H1 (cell line): ENCODE measurements around the gene MMP27. TPM values are rescaled to one million over a fixed set of nuclear protein-coding genes. Genes with fewer than 3 reads are reported as not detected.

Source experiments
- CTCF ChIA-PET: fragments of 300-600 bp; sonication (Branson Sonifier 250); formaldehyde crosslinking; loops from one replicate; lab custom pipeline; 2021; ENCODE audit not compliant: partially characterized antibody; lab: Charles Lee
- POLR2A ChIA-PET: fragments of 300-600 bp; sonication (Branson Sonifier 250); formaldehyde crosslinking; loops from one replicate; lab custom pipeline; 2021; ENCODE audit warnings: inconsistent platforms; ENCODE audit not compliant: partially characterized antibody; lab: Charles Lee
- DNase-seq, 2 experiments: peaks; one replicate each; pipeline versions ENCODE4 v3.0.0 to v3.0.0-alpha.2; 2010 to 2022; ENCODE audit warnings: low spot score in 2 of 2, low read depth in 1 of 2, mixed read lengths in 1 of 2
- FAIRE-seq: peaks from 2 replicates; lab custom pipeline; 2011; peaks lifted over from hg19 to GRCh38; lab: Jason Lieb, UNC
- H2AFZ ChIP-seq: 2 replicates; pipeline ENCODE4 v1.8.1; 2012; ENCODE audit warnings: low read length, inconsistent platforms
- H2AK5ac ChIP-seq: 2 replicates; pipeline ENCODE4 v1.6.1; 2013; ENCODE audit warnings: low read depth, low read length
- H2BK120ac ChIP-seq: replicated peaks from 2 replicates; pipeline ENCODE3; 2013; ENCODE audit warnings: low read depth, low read length, inconsistent platforms
- H2BK12ac ChIP-seq: 2 replicates; pipeline ENCODE4 v1.6.1; 2013; ENCODE audit warnings: low read depth, low read length
- H2BK15ac ChIP-seq: 2 replicates; pipeline ENCODE4 v1.6.1; 2013; ENCODE audit warnings: low read length
- H2BK20ac ChIP-seq: 2 replicates; pipeline ENCODE4 v1.6.1; 2013; ENCODE audit warnings: low read length
- H2BK5ac ChIP-seq: 2 replicates; pipeline ENCODE4 v1.6.1; 2013; ENCODE audit warnings: low read depth, low read length
- H3K14ac ChIP-seq: 2 replicates; pipeline ENCODE4 v1.6.1; 2013; ENCODE audit warnings: inconsistent platforms; ENCODE audit not compliant: insufficient read length
- H3K18ac ChIP-seq: 2 replicates; pipeline ENCODE4 v1.6.1; 2013; ENCODE audit warnings: low read length; ENCODE audit errors: extremely low read depth
- H3K23ac ChIP-seq: 2 replicates; pipeline ENCODE4 v1.6.1; 2013; ENCODE audit warnings: inconsistent platforms; ENCODE audit not compliant: insufficient read length
- H3K23me2 ChIP-seq: 2 replicates; pipeline ENCODE4 v1.6.1; 2013; ENCODE audit warnings: low read depth, low read length
- H3K27ac ChIP-seq: 2 replicates; pipeline ENCODE4 v1.6.1; 2011; ENCODE audit warnings: low read depth, low read length, inconsistent platforms
- H3K27me3 ChIP-seq, 4 experiments: replicated peaks in 1 of 4; 1 replicate in 1 of 4; 2 replicates in 3 of 4; pipeline versions ENCODE4 v1.6.1 to v1.8.1; 2011 to 2013; ENCODE audit warnings: low read length in 3 of 4, mild to moderate bottlenecking in 3 of 4, inconsistent platforms in 2 of 4, mixed read lengths in 2 of 4, moderate library complexity in 1 of 4; ENCODE audit not compliant: control insufficient read depth in 3 of 4, insufficient read depth in 3 of 4; ENCODE audit errors: extremely low read depth in 1 of 4
- H3K36me3 ChIP-seq, 4 experiments: 2 replicates each; pipeline versions ENCODE4 v1.6.1 to v1.8.1; 2011 to 2013; ENCODE audit warnings: mild to moderate bottlenecking in 4 of 4, low read length in 3 of 4, moderate library complexity in 2 of 4, control low read depth in 1 of 4, inconsistent platforms in 1 of 4; ENCODE audit not compliant: insufficient read depth in 4 of 4, control insufficient read depth in 2 of 4
- H3K4ac ChIP-seq: replicated peaks from 2 replicates; pipeline ENCODE3; 2013; ENCODE audit warnings: low read length, low read depth, mixed read lengths, inconsistent platforms; ENCODE audit not compliant: insufficient read length
- H3K4me1 ChIP-seq, 4 experiments: replicated peaks in 1 of 4; 1 replicate in 1 of 4; 2 replicates in 3 of 4; pipeline versions ENCODE4 v1.6.1 to v1.8.1; 2011 to 2013; ENCODE audit warnings: low read length in 3 of 4, inconsistent platforms in 2 of 4, mixed read lengths in 1 of 4; ENCODE audit not compliant: insufficient read depth in 4 of 4, control insufficient read depth in 3 of 4
- H3K4me2 ChIP-seq, 2 experiments: 2 replicates each; pipeline versions ENCODE4 v1.6.1 to v1.8.1; 2011 to 2013; ENCODE audit warnings: low read depth in 2 of 2, low read length in 2 of 2, control low read depth in 1 of 2, inconsistent platforms in 1 of 2, mild to moderate bottlenecking in 1 of 2; ENCODE audit not compliant: insufficient read depth in 1 of 2
- H3K4me3 ChIP-seq, 4 experiments: fragments of 200-600, 300-600 bp in 1 of 4; sonication (generic), shearing (Covaris generic), sonication (Bioruptor Twin) in 1 of 4; 2 replicates each; pipeline versions ENCODE4 v1.5.1 to v1.8.1; 2011 to 2016; ENCODE audit warnings: low read length in 4 of 4, low read depth in 3 of 4, control low read depth in 2 of 4, inconsistent platforms in 2 of 4, mild to moderate bottlenecking in 2 of 4, mixed read lengths in 1 of 4, moderate library complexity in 1 of 4; ENCODE audit not compliant: insufficient read depth in 2 of 4; ENCODE audit errors: extremely low read depth in 1 of 4
- H3K56ac ChIP-seq: replicated peaks from 2 replicates; pipeline ENCODE3; 2013; ENCODE audit warnings: low read depth, mild to moderate bottlenecking, mixed read lengths, low read length, inconsistent platforms; ENCODE audit not compliant: insufficient read length
- H3K79me1 ChIP-seq: 2 replicates; pipeline ENCODE4 v1.6.1; 2013; ENCODE audit warnings: low read depth, low read length, control low read depth
- H3K79me2 ChIP-seq, 2 experiments: 2 replicates each; pipeline versions ENCODE4 v1.6.1 to v1.8.1; 2012 to 2013; ENCODE audit warnings: low read length in 2 of 2, mild to moderate bottlenecking in 2 of 2, inconsistent platforms in 1 of 2; ENCODE audit not compliant: insufficient read depth in 2 of 2, control insufficient read depth in 1 of 2
- H3K9ac ChIP-seq, 4 experiments: replicated peaks in 1 of 4; 1 replicate in 1 of 4; 2 replicates in 3 of 4; pipeline versions ENCODE4 v1.6.1 to v1.8.1; 2011 to 2013; ENCODE audit warnings: low read depth in 3 of 4, low read length in 3 of 4, control low read depth in 2 of 4, mild to moderate bottlenecking in 2 of 4, moderate library complexity in 2 of 4, inconsistent platforms in 1 of 4; ENCODE audit errors: extremely low read depth in 1 of 4
- H3K9me3 ChIP-seq, 2 experiments: 2 replicates each; pipeline versions ENCODE4 v1.6.1 to v1.8.1; 2012 to 2013; ENCODE audit warnings: mild to moderate bottlenecking in 2 of 2, moderate library complexity in 2 of 2, control low read depth in 1 of 2, inconsistent platforms in 1 of 2, low read depth in 1 of 2, low read length in 1 of 2, mixed read lengths in 1 of 2; ENCODE audit not compliant: insufficient read depth in 2 of 2
- H4K20me1 ChIP-seq, 2 experiments: replicated peaks in 1 of 2; 2 replicates each; pipeline versions ENCODE3 to v1.8.1; 2011 to 2013; ENCODE audit warnings: inconsistent platforms in 2 of 2, low read length in 2 of 2, mild to moderate bottlenecking in 1 of 2; ENCODE audit not compliant: insufficient read depth in 2 of 2, control insufficient read depth in 1 of 2
- H4K5ac ChIP-seq: 2 replicates; pipeline ENCODE4 v1.6.1; 2013; ENCODE audit warnings: low read length, low read depth, mixed read lengths, inconsistent platforms; ENCODE audit not compliant: insufficient read length
- H4K8ac ChIP-seq: 2 replicates; pipeline ENCODE4 v1.8.0; 2013; ENCODE audit warnings: mild to moderate bottlenecking, moderate library complexity, low read length, inconsistent platforms; ENCODE audit not compliant: insufficient read depth; ENCODE audit errors: extremely low read depth
- H4K91ac ChIP-seq: replicated peaks from 2 replicates; pipeline ENCODE3; 2013; ENCODE audit warnings: low read length, mixed read lengths, inconsistent platforms; ENCODE audit not compliant: insufficient read length
- ASH2L ChIP-seq: fragments of 200-600, 300-600 bp; sonication (generic); IDR thresholded peaks from one replicate; pipeline ENCODE4 v1.7.1; 2017; ENCODE audit warnings: low read length
- BACH1 ChIP-seq: IDR thresholded peaks from 2 replicates; pipeline ENCODE4 v1.6.1; 2012; ENCODE audit warnings: low read length, improper control_type of control experiment
- KDM1A ChIP-seq: fragments of 200-600, 300-600 bp; sonication (generic); IDR thresholded peaks from 2 replicates; pipeline ENCODE4 v1.7.1; 2016; ENCODE audit warnings: mild to moderate bottlenecking, low read length, borderline replicate concordance
- NANOG ChIP-seq: IDR thresholded peaks from 2 replicates; pipeline ENCODE4 v1.6.1; 2011; ENCODE audit warnings: low read length, low read depth, mild to moderate bottlenecking, inconsistent platforms; ENCODE audit not compliant: insufficient read depth, poor library complexity, severe bottlenecking
- PHF8 ChIP-seq: fragments of 200-600 bp; sonication (generic); conservative IDR thresholded peaks from 2 replicates; pipeline ENCODE4 v1.7.1; 2012; ENCODE audit warnings: low read depth, mild to moderate bottlenecking, inconsistent platforms, low read length, moderate library complexity
- POU5F1 ChIP-seq: IDR thresholded peaks from 2 replicates; pipeline ENCODE4 v1.6.1; 2011; ENCODE audit warnings: low read depth, mild to moderate bottlenecking, low read length, moderate library complexity
- RAD21 ChIP-seq, 2 experiments: IDR thresholded peaks in 1 of 2; conservative IDR thresholded peaks in 1 of 2; 2 replicates each; pipeline ENCODE4 v1.6.1; 2011; ENCODE audit warnings: low read depth in 2 of 2, low read length in 2 of 2, improper control_type of control experiment in 1 of 2, inconsistent platforms in 1 of 2, mild to moderate bottlenecking in 1 of 2, moderate library complexity in 1 of 2
- RXRA ChIP-seq: IDR thresholded peaks from 2 replicates; pipeline ENCODE4 v1.6.1; 2011; ENCODE audit warnings: low read depth, mild to moderate bottlenecking, low read length, moderate library complexity; ENCODE audit not compliant: insufficient read depth
- SIN3A ChIP-seq, 2 experiments: IDR thresholded peaks in 1 of 2; conservative IDR thresholded peaks in 1 of 2; 2 replicates each; pipeline ENCODE4 v1.6.1; 2011 to 2012; ENCODE audit warnings: low read length in 2 of 2, improper control_type of control experiment in 1 of 2, low read depth in 1 of 2, mild to moderate bottlenecking in 1 of 2
- TAF1 ChIP-seq: IDR thresholded peaks from 2 replicates; pipeline ENCODE4 v1.6.1; 2011; ENCODE audit warnings: mild to moderate bottlenecking, low read depth, low read length
- TBP ChIP-seq: IDR thresholded peaks from 2 replicates; pipeline ENCODE4 v1.6.1; 2011; ENCODE audit warnings: low read depth, low read length, improper control_type of control experiment
- WGBS, 2 experiments: shearing (Covaris generic) in 1 of 2; methylation state at CpG; one replicate each; pipeline versions ENCODE4 v1.1.6 to v1.1.7; 2013 to 2015; ENCODE audit warnings: low lambda C conversion rate in 2 of 2, mixed read lengths in 2 of 2, inconsistent platforms in 1 of 2, low coverage in 1 of 2, missing lambda C conversion rate in 1 of 2; ENCODE audit not compliant: insufficient replicate concordance in 2 of 2, insufficient coverage in 1 of 2, insufficient read length in 1 of 2; ENCODE audit errors: extremely low coverage in 1 of 2, missing lambda C conversion rate in 1 of 2; 5-methylcytosine and 5-hydroxymethylcytosine counted together
- polyA plus RNA-seq, 7 experiments: library from polyadenylated mRNA; depleted of rRNA in 3 of 7; stranded (reverse) in 5 of 7; unstranded in 2 of 7; fragments of >200 nt in 5 of 7; fragments of 200-250 nt in 2 of 7; gene quantifications; 1 replicate in 5 of 7; 2 replicates in 1 of 7; 4 replicates in 1 of 7; pipeline versions ENCODE4 v1.2.1 to v1.2.3, GENCODE V29; 2011 to 2013; ENCODE audit warnings: missing spikeins in 2 of 7, mixed read lengths in 2 of 7
- total RNA-seq: library from RNA; stranded (reverse); fragmentation: NEBNext Ultra II Directional; extraction: Animal tissue kit (Norgen Biotek cat#: 25700); gene quantifications from 2 replicates; pipeline ENCODE4 v1.2.1, GENCODE V29; 2021

MMP27 gene
- total and polyA plus RNA-seq, 2 of the 8 experiments (the other 6 are each of a cell fraction or from before 2014, with no cell fraction given): not detected

GRCh38 chr11:102729849-102730815, 24.6 kb upstream of the MMP27 start:
- WGBS, 2 experiments: 93 to 100% methylated on average over 1 to 9 of the region's 9 CpGs
- no peak overlapping the region for H3K18ac ChIP-seq
- H3K27ac ChIP-seq: no peak overlapping the region
- peak overlapping the region; percentile 96; the same call in 1 of the 2 replicates for H2AK5ac ChIP-seq
- no peak overlapping the region for H4K8ac ChIP-seq
- H3K56ac ChIP-seq: no peak overlapping the region
- peak overlapping the region; percentile 64; the same call in 1 of the 2 replicates for H2BK5ac ChIP-seq
- no peak overlapping the region for H3K14ac ChIP-seq
- H3K79me2 ChIP-seq: no peaks in the 10 kb centered on the region
- peaks cover 0 to 3% of the 10 kb centered on the region in 2 experiments; a peak in 1 of 4 replicates for H3K9me3 ChIP-seq
- H3K27me3 ChIP-seq: no peaks in the 10 kb centered on the region
- H4K91ac ChIP-seq: no peak overlapping the region
- no peak overlapping the region for H3K4me2 ChIP-seq
- H3K4me3 ChIP-seq: no peak overlapping the region
- H3K23me2 ChIP-seq: peaks cover 8% of the 10 kb centered on the region; the same call in 1 of the 2 replicates
- DNase-seq (no peak), FAIRE-seq (no peak)
- H2AFZ ChIP-seq: no peak overlapping the region
- H4K5ac ChIP-seq: no peak overlapping the region
- H2BK12ac ChIP-seq: peak overlapping the region; percentile 89; the same call in 1 of the 2 replicates
- H3K79me1 ChIP-seq: no peaks in the 10 kb centered on the region
- no peak overlapping the region for H2BK120ac ChIP-seq
- H3K9ac ChIP-seq: no peak overlapping the region
- H4K20me1 ChIP-seq: no peaks in the 10 kb centered on the region
- no peaks in the 10 kb centered on the region for H3K4me1 ChIP-seq
- ChIA-PET CTCF (interaction anchor here (0.6 to 1.2 kb wide), 2 partner anchors 63 to 65 kb away, joined by 3 read pairs; no protein-coding TSS in a partner anchor), POLR2A (no interaction called here)
- H3K36me3 ChIP-seq: no peaks in the 10 kb centered on the region
- no peak overlapping the region for H2BK15ac ChIP-seq
- H2BK20ac ChIP-seq: no peak overlapping the region
- H3K23ac ChIP-seq: no peak overlapping the region
- H3K4ac ChIP-seq: no peak overlapping the region
- TF ChIP-seq KDM1A: no peak
- TF ChIP-seq ASH2L: no peak
- no peak for TF ChIP-seq BACH1
- TF ChIP-seq POU5F1: no peak
- TF ChIP-seq TBP: no peak
- TF ChIP-seq PHF8: no peak
- TF ChIP-seq NANOG: no peak
- TF ChIP-seq SIN3A (conservative IDR thresholded peaks at IDR 0.05 in 1 of 2, IDR thresholded peaks at IDR 0.05 in 1 of 2; ENCODE audit: low read depth in 1 of 2, low read length in 2 of 2): no peak
- TF ChIP-seq RXRA: no peak
- no peak for TF ChIP-seq RAD21 (IDR thresholded peaks at IDR 0.05 in 1 of 2, conservative IDR thresholded peaks at IDR 0.05 in 1 of 2; ENCODE audit: low read depth in 2 of 2, low read length in 2 of 2)
- TF ChIP-seq TAF1: no peak
